Stimulated activated CD4-positive, alpha-beta T cell treated with anti-CD3 and anti-CD28 coated beads, Interleukin-1b, Interleukin-23, amount 100 ng/mL, for 1 hour (primary cell): ENCODE results near the gene MID1.

Experiments
- DNase-seq, 2 donors: peaks; one replicate each; pipeline ENCODE4 v3.0.0-alpha.2; 2020; ENCODE audit warnings: low read depth in 2 of 2

Gene MID1

GRCh38 chrX:10433296-10433965 lies 187.0 kb downstream of the MID1 start:
- DNase-seq: no peak

- DNase-seq: no peak
These were observed 190.5 kb downstream of the MID1 start for GRCh38 chrX:10429908-10430307.

- no peak for DNase-seq
These were observed 193.1 kb downstream of the MID1 start for GRCh38 chrX:10427249-10427648.

- no peak for DNase-seq
These were observed 196.7 kb downstream of the MID1 start for GRCh38 chrX:10423716-10424115.

- DNase-seq: no peak
These were observed 200.3 kb downstream of the MID1 start for GRCh38 chrX:10420134-10420533.

- no peak for DNase-seq
These were observed 204.0 kb downstream of the MID1 start for GRCh38 chrX:10416424-10416823.

- DNase-seq: no peak
These were observed 204.9 kb downstream of the MID1 start for GRCh38 chrX:10415306-10416001.

- no peak for DNase-seq
These were observed 205.5 kb downstream of the MID1 start for GRCh38 chrX:10414862-10415261.

- no peak for DNase-seq
These were observed 206.1 kb downstream of the MID1 start for GRCh38 chrX:10414156-10414824.

GRCh38 chrX:10404436-10404835 lies 215.9 kb downstream of the MID1 start:
- no peak for DNase-seq

- no peak for DNase-seq
These were observed 219.1 kb downstream of the MID1 start for GRCh38 chrX:10401239-10401638.

- DNase-seq: no peak
These were observed 221.2 kb downstream of the MID1 start for GRCh38 chrX:10399043-10399741.

- DNase-seq: no peak
These were observed 222.2 kb downstream of the MID1 start for GRCh38 chrX:10398215-10398614.

GRCh38 chrX:10397349-10397748 lies 223.0 kb downstream of the MID1 start:
- DNase-seq: no peak

- no peak for DNase-seq
These were observed 224.7 kb downstream of the MID1 start for GRCh38 chrX:10395643-10396042.
